ENCODE measurements around the gene SMR3B. TPM values are rescaled to one million over a fixed set of nuclear protein-coding genes. Genes with fewer than 3 reads are reported as not detected.

Gene SMR3B
- total and polyA plus RNA-seq, 2 of the 4 experiments (the other 2 are of a cell fraction) = not detected

- H2BK15ac ChIP-seq (ENCODE audit: low read depth, low read length) = no peak overlapping the region
- ChIA-PET CTCF (no interaction called here), POLR2A (ENCODE audit: unreplicated experiment) (no interaction called here)
- intact Hi-C loops (cut with micrococcal nuclease) (no loop called here), in situ Hi-C loops (cut with MboI; ENCODE audit: low sequenced_read_pairs) (no loop called here), dilution Hi-C loops (cut with HindIII; ENCODE audit: low sequenced_read_pairs, unreplicated experiment) (no loop called here)
- ATAC-seq (ENCODE audit: low read depth) = no peak
- no peak overlapping the region for H2BK20ac ChIP-seq (ENCODE audit: low read depth, low read length)
- no peak overlapping the region for H3K56ac ChIP-seq (ENCODE audit: extremely low read depth, insufficient read depth, low read length)
- no peak for DNase-seq
- no peak overlapping the region for H2AK9ac ChIP-seq (replicated peaks; ENCODE audit: low read depth, low read length, poor library complexity)
- no CpG with 5 or more reads among the region's 1 CpG for WGBS, 2 experiments (ENCODE audit: extremely low coverage in 2 of 2, insufficient read length in 1 of 2)
- no peak overlapping the region for H2AFZ ChIP-seq (replicated peaks; ENCODE audit: low read length, poor library complexity)
- H2AK5ac ChIP-seq (ENCODE audit: low read depth, low read length) = no peak overlapping the region
- H3K27ac ChIP-seq (ENCODE audit: insufficient read depth, low read length) = no peak overlapping the region
- H4K8ac ChIP-seq (ENCODE audit: low read depth in 2 of 2, low read length in 2 of 2) = no peak overlapping the region
- no peak overlapping the region for H2BK120ac ChIP-seq (ENCODE audit: low read depth, low read length)
- no peaks in the 10 kb centered on the region for H3K9me3 ChIP-seq (ENCODE audit: control insufficient read depth, insufficient read depth, low read length)
- no TSS peak for BruUV-seq (replicated peaks)
- H3K18ac ChIP-seq (ENCODE audit: low read depth, low read length) = no peak overlapping the region
- H3K4me2 ChIP-seq (ENCODE audit: low read depth, low read length) = no peak overlapping the region
- no peak overlapping the region for H3K4me3 ChIP-seq (ENCODE audit: insufficient read depth, low read depth, low read length)
- TF ChIP-seq RAD21 (IDR thresholded peaks at IDR 0.05; ENCODE audit: low read length) (no peak), MAZ (IDR thresholded peaks at IDR 0.05; ENCODE audit: borderline replicate concordance, low read depth, low read length) (no peak), ELK1 (IDR thresholded peaks at IDR 0.05; ENCODE audit: borderline replicate concordance, low read depth, low read length) (no peak), MXI1 (IDR thresholded peaks at IDR 0.05; ENCODE audit: borderline replicate concordance, low read depth, low read length) (no peak), CEBPB (IDR thresholded peaks at IDR 0.05; ENCODE audit: low read depth, low read length) (no peak), POLR2A (IDR thresholded peaks at IDR 0.05; ENCODE audit: low read depth, low read length) (no peak), BHLHE40 (IDR thresholded peaks at IDR 0.05; ENCODE audit: low read depth, low read length) (no peak), CTCF (conservative IDR thresholded peaks at IDR 0.05; ENCODE audit: low read depth, low read length) (no peak), NFE2L2 (IDR thresholded peaks at IDR 0.05; ENCODE audit: low read depth, low read length) (no peak), USF2 (IDR thresholded peaks at IDR 0.05; ENCODE audit: low read depth, low read length) (no peak), FOS (IDR thresholded peaks at IDR 0.05; ENCODE audit: low read depth, low read length) (no peak), MAFK (IDR thresholded peaks at IDR 0.05; ENCODE audit: low read depth, low read length) (no peak), RFX5 (IDR thresholded peaks at IDR 0.05; ENCODE audit: low read depth, low read length) (no peak), RCOR1 (IDR thresholded peaks at IDR 0.05; ENCODE audit: insufficient replicate concordance, low read length) (no peak), CHD1 (IDR thresholded peaks at IDR 0.05; ENCODE audit: low read depth, low read length) (no peak)
- H3K14ac ChIP-seq (replicated peaks; ENCODE audit: low read depth, low read length) = no peak overlapping the region
- H3K36me3 ChIP-seq (ENCODE audit: control insufficient read depth, insufficient read depth, low read length) = no peaks in the 10 kb centered on the region
- H4K20me1 ChIP-seq (ENCODE audit: insufficient read depth, low read length) = no peaks in the 10 kb centered on the region
- H2BK5ac ChIP-seq (ENCODE audit: low read depth, low read length, poor library complexity, severe bottlenecking) = no peak overlapping the region
- no peak overlapping the region for H4K5ac ChIP-seq (ENCODE audit: low read depth, low read length)
- no peaks in the 10 kb centered on the region for H3K27me3 ChIP-seq (ENCODE audit: control insufficient read depth, insufficient read depth, low read length)
- H3K4ac ChIP-seq (ENCODE audit: low read depth, low read length) = no peak overlapping the region
- H4K91ac ChIP-seq (ENCODE audit: insufficient read depth, low read depth, low read length) = no peak overlapping the region
- H3K9ac ChIP-seq (ENCODE audit: low read depth, low read length) = no peak overlapping the region
- no peaks in the 10 kb centered on the region for H3K4me1 ChIP-seq (ENCODE audit: control insufficient read depth, insufficient read depth, low read length)
- H3K79me1 ChIP-seq (ENCODE audit: low read depth in 1 of 2, low read length in 2 of 2) = no peaks in the 10 kb centered on the region
- H3K9me1 ChIP-seq (ENCODE audit: insufficient read depth, low read length) = no peaks in the 10 kb centered on the region
- no peak overlapping the region for H3K23ac ChIP-seq (ENCODE audit: low read depth, low read length)
Observed at GRCh38 chr4:70356185-70356584, 26.7 kb upstream of the SMR3B start.
